ENCODE measurements around the gene PNPO. TPM values are rescaled to one million over a fixed set of nuclear protein-coding genes. Genes with fewer than 3 reads are reported as not detected.

Gene PNPO
- polyA plus RNA-seq, 1 of the 3 experiments (the other 2 are of a cell fraction): 26.1 TPM

GRCh38 chr17:47913050-47913449, 28.3 kb upstream of the PNPO start:
- Histone ChIP-seq H3K36me3 (replicated peaks in 1 of 2; ENCODE audit: control insufficient read depth in 1 of 2, insufficient read depth in 2 of 2, low read length in 1 of 2) (peaks cover 3 to 9% of the 10 kb centered on the region in 2 experiments), H3K9ac (no peak overlapping the region), H3K27ac (ENCODE audit: low read depth in 2 of 2, low read length in 1 of 2) (no peak overlapping the region), H3K27me3 (ENCODE audit: insufficient read depth) (no peaks in the 10 kb centered on the region), H3K4me3 (ENCODE audit: low read depth in 2 of 2, low read length in 1 of 2) (no peak overlapping the region), H3K9me3 (no peaks in the 10 kb centered on the region), H3K9me2 (no peaks in the 10 kb centered on the region), H3F3A (replicated peaks; ENCODE audit: insufficient read depth) (peaks cover 5% of the 10 kb centered on the region), H2AFZ (ENCODE audit: low read depth) (no peak overlapping the region), H3K4me1 (ENCODE audit: control insufficient read depth in 1 of 2, insufficient read depth in 2 of 2, low read depth in 1 of 2, low read length in 1 of 2) (no peaks in the 10 kb centered on the region), H4K20me1 (ENCODE audit: insufficient read depth) (no peaks in the 10 kb centered on the region), H3K4me2 (no peak overlapping the region), H3K79me2 (ENCODE audit: insufficient read depth) (no peaks in the 10 kb centered on the region)
- ChIA-PET CTCF (interaction anchor here (0.7 kb wide), 1 partner anchor 249 kb away, joined by 3 read pairs; no protein-coding TSS in a partner anchor), POLR2A (no interaction called here)
- 92% methylated on average over 2 of the region's 2 CpGs for WGBS (ENCODE audit: low lambda C conversion rate)
- no peak for TF ChIP-seq EP300 (IDR thresholded peaks at IDR 0.05; ENCODE audit: borderline replicate concordance in 1 of 2, low read depth in 1 of 2, low read length in 1 of 2)
- TF ChIP-seq GATA2 (CRISPR knock-in tag; IDR thresholded peaks at IDR 0.05): no peak
- no peak for TF ChIP-seq MEF2A (IDR thresholded peaks at IDR 0.05; ENCODE audit: borderline replicate concordance, low read depth)
- no peak for TF ChIP-seq CTCF (IDR thresholded peaks at IDR 0.05)
- no peak for TF ChIP-seq YY1 (IDR thresholded peaks at IDR 0.05; ENCODE audit: low read depth)
- TF ChIP-seq MAX (IDR thresholded peaks at IDR 0.05; ENCODE audit: low read depth): no peak
- TF ChIP-seq PBX3 (IDR thresholded peaks at IDR 0.05): no peak
- TF ChIP-seq RXRA (IDR thresholded peaks at IDR 0.05; ENCODE audit: borderline replicate concordance, low read depth): no peak
- TF ChIP-seq JUND (IDR thresholded peaks at IDR 0.05): no peak
- no peak for DNase-seq

GRCh38 chr17:47914306-47914948, 26.9 kb upstream of the PNPO start:
- DNase-seq: no peak
- Histone ChIP-seq H3K27me3 (ENCODE audit: insufficient read depth) (no peaks in the 10 kb centered on the region), H3K4me1 (ENCODE audit: control insufficient read depth in 1 of 2, insufficient read depth in 2 of 2, low read depth in 1 of 2, low read length in 1 of 2) (no peaks in the 10 kb centered on the region), H3K79me2 (ENCODE audit: insufficient read depth) (no peaks in the 10 kb centered on the region), H2AFZ (ENCODE audit: low read depth) (no peak overlapping the region), H3K36me3 (replicated peaks in 1 of 2; ENCODE audit: control insufficient read depth in 1 of 2, insufficient read depth in 2 of 2, low read length in 1 of 2) (peaks cover 3 to 19% of the 10 kb centered on the region in 2 experiments), H3K27ac (ENCODE audit: low read depth in 2 of 2, low read length in 1 of 2) (no peak overlapping the region), H3K9me3 (no peaks in the 10 kb centered on the region), H4K20me1 (ENCODE audit: insufficient read depth) (no peaks in the 10 kb centered on the region), H3K4me3 (ENCODE audit: low read depth in 2 of 2, low read length in 1 of 2) (no peak overlapping the region), H3F3A (replicated peaks; ENCODE audit: insufficient read depth) (peaks cover 9% of the 10 kb centered on the region), H3K4me2 (no peak overlapping the region), H3K9me2 (no peaks in the 10 kb centered on the region), H3K9ac (no peak overlapping the region)
- WGBS (ENCODE audit: low lambda C conversion rate): 86% methylated on average over 4 of the region's 4 CpGs
- ChIA-PET CTCF (interaction anchor here (1.0 to 1.6 kb wide), 8 partner anchors 15 to 71 kb away, joined by 3 to 8 read pairs (median 4); partner anchors contain the start of gene SP2), POLR2A (interaction anchor here (0.7 kb wide), 1 partner anchor 81 kb away, joined by 3 read pairs; no protein-coding TSS in a partner anchor)
- TF ChIP-seq MAX (IDR thresholded peaks at IDR 0.05; ENCODE audit: low read depth): no peak
- no peak for TF ChIP-seq CTCF (IDR thresholded peaks at IDR 0.05)
- no peak for TF ChIP-seq EZH2phosphoT487 (IDR thresholded peaks at IDR 0.05; ENCODE audit: borderline replicate concordance, low read depth)
- no peak for TF ChIP-seq RFX5 (IDR thresholded peaks at IDR 0.05; ENCODE audit: low read length)
- TF ChIP-seq CHD2 (IDR thresholded peaks at IDR 0.05; ENCODE audit: low read length, partially characterized antibody): no peak
- no peak for TF ChIP-seq IRF3 (IDR thresholded peaks at IDR 0.05; ENCODE audit: low read depth, low read length)
- TF ChIP-seq TCF12 (IDR thresholded peaks at IDR 0.05): no peak
- no peak for TF ChIP-seq FOSL2 (IDR thresholded peaks at IDR 0.05; ENCODE audit: borderline replicate concordance, low read depth)
- no peak for TF ChIP-seq MXI1 (IDR thresholded peaks at IDR 0.05; ENCODE audit: low read depth, low read length)
- no peak for TF ChIP-seq JUND (IDR thresholded peaks at IDR 0.05)
- TF ChIP-seq GATA2 (CRISPR knock-in tag; IDR thresholded peaks at IDR 0.05): no peak
- TF ChIP-seq TAF1 (IDR thresholded peaks at IDR 0.05; ENCODE audit: borderline replicate concordance, low read depth, low read length): no peak
